ENCODE data around the gene RAB36. TPM values are rescaled to one million over a fixed set of nuclear protein-coding genes. Genes with fewer than 3 reads are reported as not detected.

Gene RAB36
- total RNA-seq, 1 donor from 2014 or later: 1.7 TPM

DNA sequence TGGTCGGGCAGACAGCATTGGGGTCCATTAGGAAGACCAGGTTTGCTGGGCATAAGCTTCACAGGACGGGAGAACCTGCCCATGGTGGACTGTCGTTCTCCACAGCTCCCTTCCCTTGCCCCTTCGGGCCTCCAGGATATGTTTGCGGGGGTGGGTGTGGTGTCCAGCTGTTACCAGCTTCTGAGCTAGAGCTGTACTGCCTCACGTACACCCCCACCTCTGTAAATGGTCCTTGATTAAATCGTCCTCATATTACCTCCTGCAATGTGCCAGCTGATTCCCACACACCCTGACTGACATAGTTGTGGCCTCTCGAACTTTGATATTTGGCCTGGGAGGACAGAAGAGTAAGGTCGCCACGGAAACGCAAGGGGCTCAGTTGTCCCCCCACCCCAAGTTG is 18.8 kb downstream of the RAB36 start:
- Mint-ChIP-seq H3K9me3 (no peaks in the 10 kb centered on the region), H3K27ac (no peak overlapping the region)

DNA sequence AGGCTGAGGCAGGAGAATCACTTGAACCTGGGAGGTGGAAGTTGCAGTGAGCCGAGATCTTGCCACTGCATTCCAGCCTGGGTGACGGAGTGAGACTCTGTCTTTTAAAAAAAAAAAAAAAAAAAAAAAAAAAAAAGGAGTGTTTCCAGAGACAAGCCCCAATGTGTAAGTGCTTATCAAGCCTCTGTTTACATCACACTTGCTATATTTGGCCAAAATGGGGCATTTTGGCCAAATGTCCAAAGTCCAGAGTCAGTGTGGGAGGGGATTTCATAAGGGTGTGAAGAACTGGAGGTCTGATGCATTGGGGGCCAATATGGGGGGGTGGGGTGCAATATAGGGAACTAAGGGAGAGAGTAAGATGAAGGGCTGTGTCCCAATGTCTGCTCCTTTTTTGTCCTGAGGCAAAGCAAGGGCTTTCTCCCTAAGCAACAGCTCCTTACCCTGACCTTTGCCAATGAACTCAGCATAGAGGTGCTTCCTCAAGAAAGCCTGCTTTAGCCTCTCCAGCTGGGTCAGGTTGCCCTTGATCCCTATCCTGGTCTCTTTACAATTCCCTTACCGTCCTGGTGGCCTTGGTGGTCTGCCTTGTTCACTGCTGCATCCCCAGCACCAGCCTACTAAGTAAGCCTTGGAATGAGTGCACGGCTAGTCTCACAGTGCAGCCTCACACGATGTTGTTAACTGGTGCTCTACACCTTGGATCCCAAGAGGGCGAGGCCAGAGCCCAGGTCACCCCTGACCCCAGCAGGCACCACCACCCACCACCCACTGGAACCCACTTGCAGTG is 21.0 kb downstream of the RAB36 start:
- Mint-ChIP-seq H3K27me3 (no peaks in the 10 kb centered on the region), H3K27ac (no peak overlapping the region), H3K36me3 (ENCODE audit: low read depth) (no peaks in the 10 kb centered on the region), H3K4me1 (no peaks in the 10 kb centered on the region), H3K9me3 (no peaks in the 10 kb centered on the region), H3K4me3 (no peak overlapping the region)
- ChIA-PET CTCF (no interaction called here), POLR2A (no interaction called here)
- DNase-seq: no peak
- intact Hi-C loops (cut with micrococcal nuclease): no loop called here
- no peak for ATAC-seq (ENCODE audit: low read depth)
- TF ChIP-seq, protein P1, sequence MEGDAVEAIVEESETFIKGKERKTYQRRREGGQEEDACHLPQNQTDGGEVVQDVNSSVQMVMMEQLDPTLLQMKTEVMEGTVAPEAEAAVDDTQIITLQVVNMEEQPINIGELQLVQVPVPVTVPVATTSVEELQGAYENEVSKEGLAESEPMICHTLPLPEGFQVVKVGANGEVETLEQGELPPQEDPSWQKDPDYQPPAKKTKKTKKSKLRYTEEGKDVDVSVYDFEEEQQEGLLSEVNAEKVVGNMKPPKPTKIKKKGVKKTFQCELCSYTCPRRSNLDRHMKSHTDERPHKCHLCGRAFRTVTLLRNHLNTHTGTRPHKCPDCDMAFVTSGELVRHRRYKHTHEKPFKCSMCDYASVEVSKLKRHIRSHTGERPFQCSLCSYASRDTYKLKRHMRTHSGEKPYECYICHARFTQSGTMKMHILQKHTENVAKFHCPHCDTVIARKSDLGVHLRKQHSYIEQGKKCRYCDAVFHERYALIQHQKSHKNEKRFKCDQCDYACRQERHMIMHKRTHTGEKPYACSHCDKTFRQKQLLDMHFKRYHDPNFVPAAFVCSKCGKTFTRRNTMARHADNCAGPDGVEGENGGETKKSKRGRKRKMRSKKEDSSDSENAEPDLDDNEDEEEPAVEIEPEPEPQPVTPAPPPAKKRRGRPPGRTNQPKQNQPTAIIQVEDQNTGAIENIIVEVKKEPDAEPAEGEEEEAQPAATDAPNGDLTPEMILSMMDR (IDR thresholded peaks at IDR 0.05): no peak

More for the DNA sequence above, 18.8 kb downstream of the RAB36 start:
- no peaks in the 10 kb centered on the region for H3K4me1 Mint-ChIP-seq
- POLR2A ChIA-PET: no interaction called here
- intact Hi-C loops (cut with micrococcal nuclease): no loop called here
- H3K36me3 Mint-ChIP-seq (ENCODE audit: low read depth): no peaks in the 10 kb centered on the region
- no peak for ATAC-seq (ENCODE audit: low read depth)
- TF ChIP-seq, protein P1 (IDR thresholded peaks at IDR 0.05): no peak
- H3K4me3 Mint-ChIP-seq: no peak overlapping the region
- CTCF ChIA-PET: interaction anchor here (1.2 to 1.3 kb wide), 2 partner anchors 126 to 204 kb away, joined by 3 read pairs; no protein-coding TSS in a partner anchor
- H3K27me3 Mint-ChIP-seq: no peaks in the 10 kb centered on the region
- DNase-seq: no peak

DNA sequence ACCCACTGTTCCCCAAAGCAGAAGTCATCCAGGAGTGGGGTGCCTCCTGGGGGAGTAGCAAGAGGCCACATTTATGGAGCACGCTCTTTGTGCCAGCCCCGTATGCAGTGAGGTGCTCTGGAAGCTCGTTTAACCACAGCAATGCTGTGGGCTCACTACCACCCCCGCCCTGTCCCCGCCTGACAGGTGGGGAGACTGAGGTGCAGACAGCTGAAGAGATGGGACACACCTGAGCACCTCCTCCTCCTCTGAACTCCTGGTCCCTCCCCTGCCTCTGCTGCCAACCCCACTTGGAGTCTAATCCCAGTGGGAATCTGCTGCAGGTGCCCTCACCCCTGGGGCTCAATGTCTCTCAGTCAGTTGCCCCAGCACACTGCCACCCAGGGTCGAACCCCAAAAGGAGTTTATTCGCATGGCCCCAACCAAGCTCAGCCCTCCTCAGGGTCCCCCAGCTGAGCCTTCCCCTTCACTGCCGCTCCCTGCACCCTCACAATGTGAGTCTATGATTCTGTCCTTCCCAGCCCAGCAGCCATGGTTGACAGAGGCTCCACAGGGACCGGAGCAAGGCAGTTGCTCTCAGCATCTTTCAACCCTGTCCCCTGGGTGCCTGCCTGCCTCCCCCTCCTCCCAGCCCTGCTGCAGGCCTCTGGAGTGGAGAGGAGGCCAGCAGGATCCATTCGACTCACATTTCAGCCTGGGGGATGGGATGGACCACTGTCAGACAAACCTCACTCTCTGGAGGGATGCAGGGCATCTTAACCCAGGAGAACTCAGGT is 21.8 kb downstream of the RAB36 start:
- ChIA-PET POLR2A (no interaction called here), CTCF (interaction anchor here (1.6 kb wide), 1 partner anchor 10 kb away, joined by 7 read pairs; no protein-coding TSS in a partner anchor)
- DNase-seq: no peak
- H3K4me1 Mint-ChIP-seq: no peaks in the 10 kb centered on the region
- H3K9me3 Mint-ChIP-seq: no peaks in the 10 kb centered on the region
- no peaks in the 10 kb centered on the region for H3K27me3 Mint-ChIP-seq
- TF ChIP-seq, protein P1 (IDR thresholded peaks at IDR 0.05): no peak
- no peak overlapping the region for H3K4me3 Mint-ChIP-seq
- no peak for ATAC-seq (ENCODE audit: low read depth)
- intact Hi-C loops (cut with micrococcal nuclease): no loop called here
- H3K27ac Mint-ChIP-seq: no peak overlapping the region
- H3K36me3 Mint-ChIP-seq (ENCODE audit: low read depth): no peaks in the 10 kb centered on the region

DNA sequence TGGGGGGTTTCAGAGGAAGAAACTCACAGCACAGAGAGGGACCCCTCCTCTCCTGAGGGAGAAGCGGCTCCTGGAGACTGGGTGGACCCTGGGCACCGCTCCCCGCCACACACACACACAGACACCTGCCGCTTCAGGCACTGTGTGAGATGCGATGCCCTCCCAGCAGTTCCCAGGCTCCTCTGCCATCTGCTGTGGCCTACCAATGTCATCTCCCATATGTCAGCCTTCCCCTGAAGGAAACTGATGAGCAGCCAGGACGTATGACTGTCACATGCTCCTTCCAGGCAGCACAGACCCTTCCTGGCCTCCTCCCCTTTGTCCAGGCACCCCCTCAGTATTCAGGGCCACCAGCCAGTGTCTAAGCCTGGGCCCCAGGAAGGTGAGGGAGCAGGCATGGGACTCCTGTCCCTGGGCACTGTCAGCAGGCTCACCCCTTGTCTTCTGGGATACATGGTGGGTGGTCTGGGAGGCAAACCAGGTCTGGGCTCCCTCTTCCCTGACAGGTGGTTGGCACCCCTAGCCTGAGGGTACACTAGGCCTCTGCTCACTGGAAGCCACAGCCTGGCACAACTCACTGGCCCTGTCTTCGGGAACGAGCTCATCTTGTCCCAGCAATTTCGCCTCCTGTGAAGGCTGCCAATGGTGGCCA is 23.2 kb downstream of the RAB36 start:
- H3K9me3 Mint-ChIP-seq: no peaks in the 10 kb centered on the region
- no peak overlapping the region for H3K27ac Mint-ChIP-seq
- ChIA-PET CTCF (interaction anchor here (1.6 kb wide), 1 partner anchor 9 kb away, joined by 7 read pairs; no protein-coding TSS in a partner anchor), POLR2A (no interaction called here)
- intact Hi-C loops (cut with micrococcal nuclease): no loop called here
- H3K4me1 Mint-ChIP-seq: no peaks in the 10 kb centered on the region
- TF ChIP-seq, protein P1 (IDR thresholded peaks at IDR 0.05): no peak
- H3K36me3 Mint-ChIP-seq (ENCODE audit: low read depth): no peaks in the 10 kb centered on the region
- H3K27me3 Mint-ChIP-seq: no peaks in the 10 kb centered on the region
- ATAC-seq (ENCODE audit: low read depth): no peak
- no peak overlapping the region for H3K4me3 Mint-ChIP-seq
- no peak for DNase-seq

DNA sequence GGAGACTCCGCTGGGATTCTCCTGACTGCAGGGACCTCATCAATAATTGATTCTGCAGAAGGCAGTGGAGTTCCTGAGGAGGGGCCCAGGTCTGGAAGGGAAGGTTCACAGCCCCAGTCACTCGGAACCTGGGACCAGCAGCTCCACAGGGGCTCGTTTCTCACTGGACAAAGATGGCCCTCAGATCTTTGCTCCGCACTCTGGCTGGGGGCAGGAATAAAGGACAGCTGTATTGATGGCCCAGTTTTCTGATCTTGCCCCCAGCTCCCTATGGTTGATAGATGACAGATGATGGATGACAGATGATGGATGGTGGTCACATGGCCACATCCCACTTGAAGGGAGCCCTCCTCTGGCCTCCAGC is 23.7 kb downstream of the RAB36 start:
- DNase-seq: no peak
- no peaks in the 10 kb centered on the region for H3K27me3 Mint-ChIP-seq
- peaks cover 2% of the 10 kb centered on the region for H3K4me1 Mint-ChIP-seq
- intact Hi-C loops (cut with micrococcal nuclease): no loop called here
- no peaks in the 10 kb centered on the region for H3K9me3 Mint-ChIP-seq
- no peak overlapping the region for H3K27ac Mint-ChIP-seq
- POLR2A ChIA-PET: no interaction called here
- H3K36me3 Mint-ChIP-seq (ENCODE audit: low read depth): no peaks in the 10 kb centered on the region
- TF ChIP-seq, protein P1 (IDR thresholded peaks at IDR 0.05): no peak
- H3K4me3 Mint-ChIP-seq: no peak overlapping the region
- no peak for ATAC-seq (ENCODE audit: low read depth)
- CTCF ChIA-PET: interaction anchor here (1.6 kb wide), 1 partner anchor 8 kb away, joined by 7 read pairs; no protein-coding TSS in a partner anchor
